ENCODE results near the gene PFKFB2.

Gene PFKFB2

GRCh38 chr1:207069858-207070506 is 16.9 kb downstream of the PFKFB2 start:
- no peak for DNase-seq

- DNase-seq: no peak
These were observed 17.7 kb downstream of the PFKFB2 start for GRCh38 chr1:207070811-207071210.

- no peak for DNase-seq
These were observed 18.4 kb downstream of the PFKFB2 start for GRCh38 chr1:207071426-207071825.

GRCh38 chr1:207072233-207072632 is 19.2 kb downstream of the PFKFB2 start:
- no peak for DNase-seq

GRCh38 chr1:207073906-207074820 is 21.1 kb downstream of the PFKFB2 start:
- DNase-seq: no peak

- DNase-seq: no peak
These were observed 23.3 kb downstream of the PFKFB2 start for GRCh38 chr1:207076181-207076955.

- no peak for DNase-seq
These were observed 23.9 kb downstream of the PFKFB2 start for GRCh38 chr1:207077012-207077411.

GRCh38 chr1:207077470-207078377 is 24.6 kb downstream of the PFKFB2 start:
- peak; percentile 52 for DNase-seq

- no peak for DNase-seq
These were observed 25.6 kb downstream of the PFKFB2 start for GRCh38 chr1:207078578-207079132.

- no peak for DNase-seq
These were observed 26.7 kb downstream of the PFKFB2 start for GRCh38 chr1:207079706-207080241.

GRCh38 chr1:207081088-207081487 is 28.0 kb downstream of the PFKFB2 start:
- DNase-seq: no peak

GRCh38 chr1:207081806-207082205 is 28.7 kb downstream of the PFKFB2 start:
- no peak for DNase-seq

- no peak for DNase-seq
These were observed 31.2 kb downstream of the PFKFB2 start for GRCh38 chr1:207084232-207084631.

- no peak for DNase-seq
These were observed 31.7 kb downstream of the PFKFB2 start for GRCh38 chr1:207084701-207085180.

- DNase-seq: no peak
These were observed 32.8 kb downstream of the PFKFB2 start for GRCh38 chr1:207085887-207086286.

- no peak for DNase-seq
These were observed 35.1 kb downstream of the PFKFB2 start for GRCh38 chr1:207088161-207088560.

GRCh38 chr1:207088701-207089626 is 35.9 kb downstream of the PFKFB2 start, which contains the start of gene C4BPB:
Gene C4BPB, plus strand, starts transcription at chr1:207088860. Its CDS starts 672 bp downstream, at chr1:207089532.
- no peak for DNase-seq

GRCh38 chr1:207089627-207090355 is 36.7 kb downstream of the PFKFB2 start:
- DNase-seq: no peak

- no peak for DNase-seq
These were observed 38.3 kb downstream of the PFKFB2 start for GRCh38 chr1:207091200-207091908.
